HG03060 (cell line): ENCODE measurements around the gene IFNW1.

Experiments used
- ATAC-seq: cut with Tn5 transposase; IDR thresholded peaks from one replicate; pipeline ENCODE4 v1.9.1; 2021; ENCODE audit warnings: low read depth, moderate number of reproducible peaks; ENCODE audit not compliant: unreplicated experiment

The IFNW1 gene

DNA sequence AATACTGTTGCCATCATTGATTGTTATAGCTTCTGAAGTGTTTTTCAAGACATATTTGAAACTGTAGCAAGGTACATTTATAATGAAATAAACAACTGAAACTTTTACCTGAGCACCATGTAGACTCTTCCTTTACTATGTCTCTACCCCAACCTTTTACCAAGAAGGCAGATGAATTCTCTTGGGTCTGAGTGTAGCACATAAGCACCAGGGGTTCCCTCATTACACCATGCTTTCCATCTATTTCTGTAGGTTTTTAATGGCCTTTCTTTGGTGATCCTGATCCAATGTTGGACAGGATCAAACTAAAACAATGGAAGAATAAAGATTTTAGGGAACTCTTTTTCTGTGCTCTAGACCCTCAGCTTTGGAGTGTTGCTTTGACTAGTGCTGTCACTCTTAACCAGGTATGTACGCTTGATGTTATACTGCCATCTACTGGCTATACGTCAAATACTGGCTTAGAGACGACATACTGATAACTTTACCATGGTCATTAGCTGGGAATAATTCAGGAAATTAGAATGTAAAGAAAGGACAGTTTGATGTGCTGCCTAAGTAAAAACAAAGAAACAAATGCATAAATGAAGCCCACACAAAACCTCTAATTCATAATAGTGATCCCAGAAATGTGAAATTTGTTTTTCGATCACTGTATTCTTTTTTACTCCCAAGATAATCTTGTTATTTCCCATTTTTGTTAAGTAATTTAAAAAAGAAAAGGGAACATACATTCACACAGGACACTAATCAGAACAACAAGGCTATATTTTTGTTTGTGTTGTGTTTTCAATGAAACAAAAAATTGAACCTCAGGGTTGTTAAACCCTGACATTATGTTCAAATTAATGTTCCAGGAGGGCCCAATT, 30.7 kb downstream of the IFNW1 start:
- ATAC-seq: peak; percentile 96

DNA sequence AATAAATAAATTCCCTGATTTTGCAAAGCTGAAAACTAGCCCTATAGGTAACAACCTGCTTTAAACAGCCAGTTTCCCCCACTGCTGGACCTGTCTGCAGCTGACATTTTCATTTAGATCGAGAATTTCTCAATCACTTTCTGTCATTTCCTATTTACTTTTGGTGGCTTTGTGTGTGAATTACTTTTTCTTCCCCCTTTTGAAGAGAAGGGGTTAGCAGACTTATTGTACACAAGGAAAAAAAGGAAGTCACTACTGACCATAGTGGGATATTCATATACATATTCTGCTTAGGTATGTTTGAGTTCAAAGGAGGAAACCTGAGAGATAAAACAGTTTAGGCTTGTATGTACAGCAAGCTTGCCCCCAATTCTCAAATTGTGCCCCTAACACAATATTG, 36.8 kb downstream of the IFNW1 start:
- ATAC-seq: no peak

DNA sequence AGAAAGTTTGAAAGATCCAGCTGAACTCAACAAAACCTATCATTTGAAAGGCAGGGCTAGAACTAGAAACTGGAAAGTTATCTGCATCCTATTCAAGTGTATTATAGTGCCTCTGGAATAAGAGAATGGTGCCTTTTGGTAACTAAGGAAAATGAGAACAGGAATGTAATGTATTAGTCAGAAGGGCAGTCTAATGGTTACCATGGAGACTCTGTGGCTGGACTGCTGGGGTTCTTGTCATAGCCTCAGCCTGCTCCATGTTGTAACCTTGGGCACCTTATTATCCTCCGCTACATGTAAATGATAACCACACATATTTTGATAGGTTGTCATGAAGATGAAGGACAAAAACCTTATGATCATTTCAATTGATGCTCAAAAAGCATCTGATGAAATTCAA, 39.3 kb downstream of the IFNW1 start:
- no peak for ATAC-seq

DNA sequence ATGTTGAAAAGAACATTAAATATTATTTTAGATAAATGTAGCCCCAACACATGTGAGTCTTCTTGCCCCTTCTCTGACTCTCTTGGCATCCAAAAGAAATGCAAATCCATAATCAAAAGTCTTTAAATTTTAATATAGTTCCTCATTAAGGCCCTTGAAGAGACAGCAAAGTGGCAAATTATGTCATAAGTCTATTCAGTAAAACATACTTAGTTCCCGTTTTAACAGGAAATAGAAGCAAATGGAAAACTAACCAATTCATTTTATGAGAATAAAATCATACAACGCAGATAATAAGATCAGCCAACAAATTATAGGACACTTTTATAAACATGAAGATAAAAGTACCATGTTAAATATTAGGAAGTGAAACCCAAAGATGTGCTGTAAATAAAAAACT, 43.8 kb downstream of the IFNW1 start:
- ATAC-seq: no peak

DNA sequence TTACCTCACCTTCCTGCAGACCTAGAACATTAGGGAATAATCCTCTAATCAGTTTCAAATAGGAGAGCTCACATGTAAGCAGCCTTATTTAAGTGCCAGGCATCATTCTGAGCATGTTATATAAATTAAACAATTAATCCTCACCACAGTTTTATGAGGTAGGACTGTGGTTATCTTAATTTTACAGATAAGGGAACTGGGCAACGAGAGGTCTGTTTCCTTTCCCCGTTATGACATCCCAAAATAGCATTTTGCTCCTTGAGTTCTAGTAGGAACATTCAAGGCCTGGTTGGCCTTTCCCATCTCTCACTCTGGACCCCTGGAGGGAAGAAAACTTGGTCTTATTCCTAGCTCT, 44.8 kb downstream of the IFNW1 start:
- ATAC-seq: no peak

DNA sequence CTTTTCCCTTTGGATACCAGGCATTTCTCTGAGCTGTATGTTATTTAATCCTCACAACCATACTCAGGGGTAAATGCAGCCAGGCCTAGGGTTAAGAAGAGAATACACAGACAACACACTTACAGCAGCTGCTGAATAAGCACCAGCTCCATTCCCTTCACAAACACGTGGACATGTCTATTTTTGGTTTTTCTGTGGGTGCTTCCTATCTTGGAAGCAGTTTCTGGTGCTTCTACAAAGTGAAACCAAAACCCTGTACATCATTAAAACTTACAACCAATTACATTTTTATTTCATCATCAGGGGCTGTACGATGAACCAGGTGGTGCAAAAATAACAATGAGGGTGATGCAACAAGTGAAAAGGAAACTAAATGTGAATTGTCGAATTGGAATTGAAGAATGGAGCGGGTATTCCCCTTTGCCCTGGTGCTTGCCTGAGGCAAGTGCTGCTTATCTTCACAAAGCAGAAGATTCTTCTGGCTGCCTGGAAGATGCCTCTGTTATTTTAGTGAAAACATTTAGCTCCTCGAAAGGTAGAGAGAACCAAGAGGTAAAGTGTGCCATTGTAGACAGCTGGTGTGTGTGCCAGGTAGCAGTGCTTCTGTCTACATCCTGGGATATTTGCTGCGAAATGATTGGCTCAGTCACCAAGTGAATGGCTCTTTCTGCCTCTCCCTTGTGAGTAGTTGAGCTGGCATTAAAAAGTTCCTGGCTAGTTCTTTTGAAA, 45.3 kb downstream of the IFNW1 start:
- peak; percentile 87 for ATAC-seq

DNA sequence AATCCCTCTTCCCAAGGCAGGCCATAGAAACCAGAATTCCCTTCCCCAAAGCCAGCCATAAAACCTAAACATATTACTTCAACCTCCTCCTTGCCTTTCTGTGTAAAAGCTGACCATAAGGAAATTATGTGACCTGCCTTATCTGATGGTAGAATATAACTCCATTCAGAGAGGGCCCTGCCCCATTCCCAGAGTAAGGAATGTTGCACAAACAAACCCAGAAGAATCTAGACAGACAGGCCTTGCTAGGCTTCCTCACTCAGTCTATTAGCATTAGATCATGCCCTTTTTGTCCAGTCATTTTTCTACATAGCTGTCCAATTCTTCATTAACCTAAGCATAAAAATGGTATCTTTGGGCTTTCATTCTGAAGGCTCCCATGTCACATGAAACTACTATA, 46.1 kb downstream of the IFNW1 start:
- no peak for ATAC-seq
